Left renal cortex interstitium (tissue), 4 donors: ENCODE data around the gene TMEM239. TPM values are rescaled to one million over a fixed set of nuclear protein-coding genes. Genes with fewer than 3 reads are reported as not detected.
"Not testable (repeated sequence)": the region's sequence is repeated elsewhere in the genome, so short reads cannot be mapped to it uniquely, and the experiment has no call there.

Source experiments
- DNase-seq, 4 donors: peaks; one replicate each; pipeline ENCODE4 v3.0.0-alpha.2; 2013; ENCODE audit warnings: low read depth in 4 of 4, low spot score in 2 of 4, missing footprints in 1 of 4
- polyA plus RNA-seq, 4 donors: library from polyadenylated mRNA; unstranded; fragments of 120-200 nt; gene quantifications; one replicate each; pipeline ENCODE4 v1.2.1, GENCODE V29; 2013; ENCODE audit not compliant: insufficient read length in 4 of 4

Gene TMEM239
- polyA plus RNA-seq, 4 donors: 0.07 to 0.09 TPM; not detected in 2

GRCh38 chr20:2820084-2820895 lies 4.1 kb downstream of the TMEM239 start:
- no peak for DNase-seq

- DNase-seq: no peak
These were observed 5.0 kb downstream of the TMEM239 start for GRCh38 chr20:2820896-2821869.

GRCh38 chr20:2822073-2822472 lies 5.9 kb downstream of the TMEM239 start:
- no peak for DNase-seq

GRCh38 chr20:2825761-2826160 lies 9.6 kb downstream of the TMEM239 start:
- DNase-seq: no peak

GRCh38 chr20:2826655-2827054 lies 10.5 kb downstream of the TMEM239 start:
- no peak for DNase-seq

GRCh38 chr20:2829376-2829775 lies 13.2 kb downstream of the TMEM239 start:
- DNase-seq: no peak

- DNase-seq: not testable (repeated sequence)
These were observed 15.0 kb downstream of the TMEM239 start for GRCh38 chr20:2831206-2831605.

GRCh38 chr20:2833761-2834160 lies 17.6 kb downstream of the TMEM239 start:
- DNase-seq: no peak

- DNase-seq: no peak
These were observed 18.4 kb downstream of the TMEM239 start for GRCh38 chr20:2834401-2835110.

GRCh38 chr20:2835331-2835796 lies 19.2 kb downstream of the TMEM239 start:
- no peak for DNase-seq

- no peak for DNase-seq
These were observed 19.9 kb downstream of the TMEM239 start for GRCh38 chr20:2836035-2836434.

GRCh38 chr20:2837221-2837960 lies 21.2 kb downstream of the TMEM239 start:
- DNase-seq: no peak

- DNase-seq: no peak
These were observed 22.1 kb downstream of the TMEM239 start for GRCh38 chr20:2838170-2838797.

- no peak for DNase-seq
These were observed 22.9 kb downstream of the TMEM239 start for GRCh38 chr20:2838847-2839671.

GRCh38 chr20:2839732-2840137 lies 23.6 kb downstream of the TMEM239 start:
- DNase-seq: no peak

- DNase-seq: peak in 3 of 4 donors; percentile 70 to 75 (median 75)
These were observed 24.2 kb downstream of the TMEM239 start, which contains the start of the genes PCED1A and VPS16 for GRCh38 chr20:2840138-2840966. Gene PCED1A (minus strand): TSS chr20:2840655. CDS start chr20:2839912, 743 bp downstream. Gene VPS16 (plus strand): TSS chr20:2840745. CDS start chr20:2840775, 30 bp downstream.

- DNase-seq: no peak
These were observed 24.9 kb downstream of the TMEM239 start for GRCh38 chr20:2840967-2841531.
